HCT116 (cell line): ENCODE results near the gene SUPT3H.

Experiments used
- CBX3 ChIP-seq: IDR thresholded peaks from 2 replicates; pipeline ENCODE4 v1.6.1; 2012; ENCODE audit warnings: low read depth
- CTCF ChIP-seq, 3 experiments: fragments of 200-600 bp in 1 of 3; sonication (generic) in 1 of 3; IDR thresholded peaks in 2 of 3; conservative IDR thresholded peaks in 1 of 3; 2 replicates each; pipeline ENCODE4 v1.5.1; 2012 to 2017; ENCODE audit warnings: low read depth in 2 of 3, low read length in 2 of 3, antibody characterized with exemption in 1 of 3, borderline replicate concordance in 1 of 3, control low read depth in 1 of 3, mild to moderate bottlenecking in 1 of 3, mixed read lengths in 1 of 3, mixed run types in 1 of 3, moderate library complexity in 1 of 3; ENCODE audit not compliant: insufficient read depth in 1 of 3
- EZH2 ChIP-seq: fragments of 200-600 bp; sonication (generic); IDR thresholded peaks from 2 replicates; pipeline ENCODE4 v1.6.1; 2017; ENCODE audit warnings: antibody characterized with exemption, mixed run types
- POLR2A ChIP-seq: IDR thresholded peaks from 2 replicates; pipeline ENCODE4 v1.7.0; 2011; ENCODE audit warnings: borderline replicate concordance; ENCODE audit not compliant: insufficient read depth, insufficient read length; ENCODE audit errors: extremely low read depth
- POLR2AphosphoS5 ChIP-seq: IDR thresholded peaks from 2 replicates; pipeline ENCODE4 v1.6.1; 2011; ENCODE audit warnings: mild to moderate bottlenecking, low read depth, low read length, moderate library complexity
- RAD21 ChIP-seq: IDR thresholded peaks from 2 replicates; pipeline ENCODE4 v1.6.1; 2012; ENCODE audit warnings: low read depth, mild to moderate bottlenecking
- TCF7L2 ChIP-seq: IDR thresholded peaks from 2 replicates; pipeline ENCODE4 v1.7.0; 2011; ENCODE audit warnings: borderline replicate concordance, inconsistent platforms; ENCODE audit not compliant: insufficient read depth, insufficient read length; ENCODE audit errors: extremely low read depth
- TF ChIP-seq, protein P1 (sequence below): IDR thresholded peaks from 2 replicates; pipeline ENCODE4 v1.6.1; 2012

DNA sequence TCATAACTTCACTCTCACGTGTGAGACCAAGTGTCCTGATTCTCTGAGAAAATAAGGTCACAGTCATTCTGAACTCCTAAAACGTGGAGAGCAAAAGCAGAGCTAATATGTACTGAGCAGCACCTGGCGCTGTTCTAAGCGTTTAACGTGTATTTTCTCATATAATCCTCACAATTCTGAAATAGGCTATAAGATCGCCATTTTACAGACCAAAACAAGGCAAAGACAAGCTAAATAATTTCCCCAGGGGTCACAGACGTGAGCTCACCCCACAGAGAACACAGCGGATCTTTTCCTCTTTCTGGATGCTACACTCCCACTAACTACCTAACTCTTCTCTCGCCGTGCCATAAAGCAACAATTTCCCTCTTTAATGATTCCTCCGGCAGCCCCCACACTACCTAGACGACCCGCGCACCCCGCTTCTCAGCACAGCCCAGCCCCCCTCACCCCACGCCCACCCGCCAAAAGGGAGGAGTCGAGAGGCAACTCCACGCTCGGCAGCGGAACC is 636 bp downstream of the SUPT3H start:
- no peak for TF ChIP-seq CBX3
- TF ChIP-seq CTCF (IDR thresholded peaks at IDR 0.05 in 2 of 3, conservative IDR thresholded peaks at IDR 0.05 in 1 of 3; ENCODE audit: borderline replicate concordance in 1 of 3, insufficient read depth in 1 of 3, low read depth in 2 of 3, low read length in 2 of 3): no peak
- TF ChIP-seq TCF7L2: no peak
- no peak for TF ChIP-seq EZH2
- no peak for TF ChIP-seq RAD21
- no peak for TF ChIP-seq POLR2AphosphoS5
- TF ChIP-seq POLR2A: no peak
- TF ChIP-seq, protein P1, sequence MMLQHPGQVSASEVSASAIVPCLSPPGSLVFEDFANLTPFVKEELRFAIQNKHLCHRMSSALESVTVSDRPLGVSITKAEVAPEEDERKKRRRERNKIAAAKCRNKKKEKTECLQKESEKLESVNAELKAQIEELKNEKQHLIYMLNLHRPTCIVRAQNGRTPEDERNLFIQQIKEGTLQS: no peak
